Effector memory CD4-positive, alpha-beta T cell (primary cell): ENCODE measurements around the gene DEAF1.
"Not testable (repeated sequence)": the region's sequence is repeated elsewhere in the genome, so short reads cannot be mapped to it uniquely, and the experiment has no call there.

Experiments
- DNase-seq, 3 donors: peaks; one replicate each; pipeline ENCODE4 v3.0.0-alpha.2; 2020
- H3K27ac ChIP-seq: 2 replicates; pipeline ENCODE4 v1.7.0; 2013; ENCODE audit warnings: mild to moderate bottlenecking, low read length, moderate library complexity; ENCODE audit not compliant: insufficient read depth, poor library complexity, severe bottlenecking
- H3K27me3 ChIP-seq: replicated peaks from 2 replicates; pipeline ENCODE4 v1.7.0; 2013; ENCODE audit warnings: mild to moderate bottlenecking, low read length; ENCODE audit not compliant: insufficient read depth, control insufficient read depth, poor library complexity, severe bottlenecking
- H3K36me3 ChIP-seq: 2 replicates; pipeline ENCODE4 v1.7.0; 2013; ENCODE audit warnings: mild to moderate bottlenecking, low read length, moderate library complexity; ENCODE audit not compliant: control insufficient read depth, insufficient read depth
- H3K4me1 ChIP-seq: 2 replicates; pipeline ENCODE4 v1.7.0; 2013; ENCODE audit warnings: low read length, mild to moderate bottlenecking; ENCODE audit not compliant: control insufficient read depth, insufficient read depth, poor library complexity, severe bottlenecking
- H3K4me3 ChIP-seq: 2 replicates; pipeline ENCODE4 v1.7.0; 2013; ENCODE audit warnings: low read length, low read depth, mild to moderate bottlenecking; ENCODE audit not compliant: insufficient read depth, poor library complexity, severe bottlenecking
- H3K9me3 ChIP-seq: 2 replicates; pipeline ENCODE4 v1.7.0; 2013; ENCODE audit warnings: mild to moderate bottlenecking, low read length, moderate library complexity; ENCODE audit not compliant: control insufficient read depth

The DEAF1 gene

DNA sequence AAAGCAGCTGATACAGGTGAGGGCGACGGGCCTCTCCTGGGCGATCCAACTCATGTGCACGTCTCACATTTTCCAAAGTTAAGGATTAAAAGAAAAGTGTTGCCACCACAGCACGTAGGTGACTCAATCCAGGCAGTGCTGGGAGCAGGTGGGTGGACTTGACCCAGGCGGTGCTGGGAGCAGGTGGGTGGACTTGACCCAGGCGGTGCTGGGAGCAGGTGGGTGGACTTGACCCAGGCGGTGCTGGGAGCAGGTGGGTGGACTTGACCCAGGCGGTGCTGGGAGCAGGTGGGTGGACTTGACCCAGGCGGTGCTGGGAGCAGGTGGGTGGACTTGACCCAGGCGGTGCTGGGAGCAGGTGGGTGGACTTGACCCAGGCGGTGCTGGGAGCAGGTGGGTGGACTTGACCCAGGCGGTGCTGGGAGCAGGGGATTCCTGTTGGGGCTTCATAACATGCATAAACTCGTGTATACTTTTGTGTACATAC is 47.3 kb downstream of the DEAF1 start:
- not testable (repeated sequence) for H3K4me3 ChIP-seq, H3K4me1 ChIP-seq, H3K9me3 ChIP-seq, H3K27ac ChIP-seq, DNase-seq, H3K36me3 ChIP-seq, H3K27me3 ChIP-seq

DNA sequence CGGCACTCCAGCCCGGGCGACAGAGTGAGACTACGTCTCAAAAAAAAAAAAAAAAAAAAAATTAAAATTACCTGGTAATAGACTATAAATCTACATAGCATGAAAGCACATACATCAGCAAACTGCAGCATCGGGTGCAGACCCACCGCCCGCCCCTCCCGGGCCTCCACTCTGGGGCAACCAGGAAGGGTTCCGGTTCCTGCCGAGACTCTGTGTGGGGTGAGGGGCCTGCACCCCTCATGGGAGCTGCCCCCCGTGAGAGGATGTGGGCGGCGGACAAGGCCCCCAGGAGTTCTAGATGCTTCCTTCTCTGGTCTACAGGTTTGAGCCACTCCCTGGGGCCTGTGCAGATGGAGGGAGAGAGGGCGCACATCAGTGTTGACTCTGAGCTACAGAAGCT is 48.8 kb downstream of the DEAF1 start:
- no peak overlapping the region for H3K27ac ChIP-seq
- H3K9me3 ChIP-seq, result no peaks in the 10 kb centered on the region
- H3K4me1 ChIP-seq, result no peaks in the 10 kb centered on the region
- no peaks in the 10 kb centered on the region for H3K27me3 ChIP-seq
- no peak overlapping the region for H3K4me3 ChIP-seq
- no peak for DNase-seq
- peaks cover 9% of the 10 kb centered on the region for H3K36me3 ChIP-seq

DNA sequence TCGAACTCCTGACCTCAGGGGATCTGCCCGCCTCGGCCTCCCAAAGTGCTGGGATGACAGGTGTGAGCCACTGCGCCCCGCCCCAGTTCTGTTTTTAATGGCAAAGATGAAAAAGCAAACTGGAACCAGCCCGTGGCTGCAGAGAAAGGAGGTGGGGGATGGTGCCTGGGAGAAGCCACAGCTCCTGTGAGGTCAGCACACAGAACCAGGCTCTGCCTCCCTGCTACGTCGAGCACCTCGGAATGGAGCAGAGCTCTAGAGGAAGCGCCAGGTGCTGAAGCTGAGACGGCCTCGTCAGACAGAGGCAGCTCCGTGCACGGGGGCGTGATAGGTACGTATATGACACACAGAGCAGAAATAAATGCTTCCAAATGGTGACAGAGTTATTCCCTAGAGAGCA is 49.5 kb downstream of the DEAF1 start:
- H3K9me3 ChIP-seq, result no peaks in the 10 kb centered on the region
- no peak overlapping the region for H3K4me3 ChIP-seq
- H3K27ac ChIP-seq, result no peak overlapping the region
- no peak for DNase-seq
- peaks cover 3% of the 10 kb centered on the region for H3K4me1 ChIP-seq
- H3K36me3 ChIP-seq, result peaks cover 6% of the 10 kb centered on the region
- H3K27me3 ChIP-seq, result peaks cover 2% of the 10 kb centered on the region

DNA sequence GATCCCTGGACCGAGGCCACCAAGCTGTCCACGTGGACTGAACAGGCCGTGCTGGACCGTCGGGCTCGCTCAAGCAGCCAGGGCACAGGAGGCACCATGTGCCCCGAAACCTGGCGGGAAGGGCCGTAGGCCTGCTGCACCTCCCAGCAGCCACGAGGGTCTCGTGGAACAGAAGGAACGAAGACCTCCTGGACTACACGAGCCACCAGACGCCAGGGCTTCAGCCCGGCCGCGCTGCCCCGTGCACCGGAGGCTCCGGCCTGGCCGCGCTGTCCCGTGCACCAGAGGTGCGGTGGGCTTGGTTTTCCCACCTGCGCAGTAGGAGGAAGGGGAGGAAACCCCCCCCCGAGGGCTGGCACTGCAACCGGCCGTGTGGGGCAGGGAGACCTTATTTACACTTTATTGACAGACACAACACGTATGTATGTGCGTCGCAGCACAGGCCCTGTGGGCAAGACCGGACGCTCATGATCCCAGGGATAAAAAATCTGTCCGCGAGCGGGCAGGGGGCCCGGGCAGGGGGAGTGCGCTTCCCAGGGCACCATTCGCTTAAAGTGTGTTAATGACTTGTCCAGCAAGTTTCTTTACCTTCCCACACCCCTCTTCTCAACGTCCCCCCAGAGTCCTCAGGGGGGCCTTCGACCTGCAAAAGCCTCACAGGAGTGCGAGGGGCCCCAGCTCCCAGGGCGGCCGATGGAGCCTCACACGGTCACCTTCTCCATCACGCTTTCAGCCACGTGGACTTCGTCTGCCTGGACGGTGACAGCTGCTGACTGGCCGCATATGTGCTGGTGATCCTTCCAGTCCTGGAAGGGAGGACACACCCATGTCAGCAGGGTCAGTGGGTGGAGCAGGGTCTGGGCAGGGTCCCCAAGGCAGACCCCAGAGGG is 50.9 kb downstream of the DEAF1 start:
- DNase-seq, result no peak
- peaks cover 6% of the 10 kb centered on the region for H3K36me3 ChIP-seq
- H3K4me1 ChIP-seq, result peaks cover 8% of the 10 kb centered on the region
- H3K4me3 ChIP-seq, result no peak overlapping the region
- H3K27me3 ChIP-seq, result peaks cover 10% of the 10 kb centered on the region
- H3K27ac ChIP-seq, result no peak overlapping the region
- no peaks in the 10 kb centered on the region for H3K9me3 ChIP-seq

DNA sequence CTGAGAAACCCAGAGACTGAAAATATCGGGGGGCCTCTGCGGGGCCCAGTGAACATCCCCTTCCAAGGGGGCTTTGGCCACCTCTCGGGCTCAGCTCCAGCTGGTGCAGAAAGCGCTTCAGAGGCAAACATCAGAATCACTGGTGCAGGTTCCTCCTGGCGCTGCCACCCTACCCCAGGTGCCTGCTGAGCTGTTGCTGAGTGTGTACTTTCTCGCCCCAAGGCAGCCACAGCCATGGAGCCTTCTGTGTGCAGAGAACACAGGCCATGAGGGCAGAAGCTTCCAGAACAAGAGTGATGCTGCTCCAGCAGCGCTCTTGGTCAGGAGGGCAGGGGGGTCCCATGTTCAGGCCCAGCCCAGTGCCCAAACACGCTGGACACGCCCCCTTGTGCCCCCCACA is 51.7 kb downstream of the DEAF1 start:
- Histone ChIP-seq H3K36me3 (peaks cover 6% of the 10 kb centered on the region), H3K27ac (no peak overlapping the region), H3K27me3 (peaks cover 16% of the 10 kb centered on the region), H3K4me1 (peaks cover 12% of the 10 kb centered on the region), H3K9me3 (no peaks in the 10 kb centered on the region), H3K4me3 (no peak overlapping the region)
- DNase-seq, result no peak

DNA sequence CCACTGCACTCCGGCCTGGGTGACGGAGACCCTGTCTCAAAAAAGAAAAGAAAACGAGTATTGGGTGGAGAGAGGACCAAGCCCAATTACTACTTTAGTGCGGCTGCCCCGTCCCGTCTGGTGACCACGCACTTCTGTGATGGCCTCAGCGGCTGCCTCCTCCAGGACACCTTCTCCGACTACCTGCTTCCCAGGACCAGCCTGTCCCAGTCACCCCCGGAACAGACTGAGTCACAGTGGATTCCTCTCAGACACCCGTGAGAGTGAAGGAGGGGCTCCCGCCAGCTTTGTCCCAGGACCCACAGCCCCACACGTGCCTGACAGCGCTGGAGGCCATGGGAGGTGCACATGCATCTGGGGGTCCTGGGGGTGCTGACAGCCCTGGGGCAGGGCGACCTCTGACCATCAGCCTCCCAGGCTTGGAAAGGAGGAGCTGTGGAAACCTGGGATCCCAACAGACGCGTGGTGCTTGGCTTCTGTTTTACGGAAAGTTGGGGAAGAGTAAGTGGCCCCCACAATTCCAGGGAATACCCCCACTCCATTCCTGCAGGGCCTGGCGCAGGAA is 53.1 kb downstream of the DEAF1 start:
- no peak overlapping the region for H3K27ac ChIP-seq
- H3K4me3 ChIP-seq, result no peak overlapping the region
- H3K36me3 ChIP-seq, result peaks cover 6% of the 10 kb centered on the region
- peaks cover 16% of the 10 kb centered on the region for H3K4me1 ChIP-seq
- H3K27me3 ChIP-seq, result peaks cover 29% of the 10 kb centered on the region
- DNase-seq, result no peak
- no peaks in the 10 kb centered on the region for H3K9me3 ChIP-seq

DNA sequence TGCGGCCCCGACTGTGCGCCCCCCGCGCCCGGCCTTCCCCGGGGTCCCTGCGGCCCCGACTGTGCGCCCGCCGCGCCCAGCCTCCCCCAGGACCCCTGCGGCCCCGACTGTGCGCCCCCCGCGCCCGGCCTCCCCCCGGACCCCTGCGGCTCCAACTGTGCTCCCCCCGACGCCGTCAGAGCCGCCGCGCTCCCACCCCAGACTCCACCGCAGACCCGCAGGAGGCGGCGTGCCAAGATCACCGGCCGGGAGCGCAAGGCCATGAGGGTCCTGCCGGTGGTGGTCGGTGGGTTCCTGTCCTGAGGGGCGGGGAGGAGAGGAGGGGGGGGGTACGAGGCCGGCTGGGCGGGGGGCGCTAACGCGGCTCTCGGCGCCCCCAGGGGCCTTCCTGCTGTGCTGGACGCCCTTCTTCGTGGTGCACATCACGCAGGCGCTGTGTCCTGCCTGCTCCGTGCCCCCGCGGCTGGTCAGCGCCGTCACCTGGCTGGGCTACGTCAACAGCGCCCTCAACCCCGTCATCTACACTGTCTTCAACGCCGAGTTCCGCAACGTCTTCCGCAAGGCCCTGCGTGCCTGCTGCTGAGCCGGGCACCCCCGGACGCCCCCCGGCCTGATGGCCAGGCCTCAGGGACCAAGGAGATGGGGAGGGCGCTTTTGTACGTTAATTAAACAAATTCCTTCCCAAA is 54.9 kb downstream of the DEAF1 start:
- DNase-seq, result no peak
- peaks cover 35% of the 10 kb centered on the region for H3K27me3 ChIP-seq
- peaks cover 19% of the 10 kb centered on the region for H3K4me1 ChIP-seq
- peaks cover 6% of the 10 kb centered on the region for H3K36me3 ChIP-seq
- H3K9me3 ChIP-seq, result no peaks in the 10 kb centered on the region
- no peak overlapping the region for H3K4me3 ChIP-seq
- H3K27ac ChIP-seq, result no peak overlapping the region

DNA sequence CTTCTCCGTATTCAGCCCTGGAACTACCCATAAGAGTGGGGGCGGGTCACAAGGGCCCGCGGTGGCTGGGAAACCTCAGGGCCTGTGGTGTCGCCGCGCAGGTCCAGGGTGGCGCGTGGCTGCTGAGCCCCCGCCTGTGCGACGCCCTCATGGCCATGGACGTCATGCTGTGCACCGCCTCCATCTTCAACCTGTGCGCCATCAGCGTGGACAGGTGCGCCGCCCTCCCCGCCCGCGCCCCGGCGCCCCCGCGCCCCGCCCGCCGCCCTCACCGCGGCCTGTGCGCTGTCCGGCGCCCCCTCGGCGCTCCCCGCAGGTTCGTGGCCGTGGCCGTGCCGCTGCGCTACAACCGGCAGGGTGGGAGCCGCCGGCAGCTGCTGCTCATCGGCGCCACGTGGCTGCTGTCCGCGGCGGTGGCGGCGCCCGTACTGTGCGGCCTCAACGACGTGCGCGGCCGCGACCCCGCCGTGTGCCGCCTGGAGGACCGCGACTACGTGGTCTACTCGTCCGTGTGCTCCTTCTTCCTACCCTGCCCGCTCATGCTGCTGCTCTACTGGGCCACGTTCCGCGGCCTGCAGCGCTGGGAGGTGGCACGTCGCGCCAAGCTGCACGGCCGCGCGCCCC is 55.6 kb downstream of the DEAF1 start:
- DNase-seq, result no peak
- H3K27me3 ChIP-seq, result peaks cover 35% of the 10 kb centered on the region
- H3K36me3 ChIP-seq, result peaks cover 6% of the 10 kb centered on the region
- H3K4me1 ChIP-seq, result peaks cover 19% of the 10 kb centered on the region
- H3K9me3 ChIP-seq, result no peaks in the 10 kb centered on the region
- no peak overlapping the region for H3K27ac ChIP-seq
- H3K4me3 ChIP-seq, result no peak overlapping the region

DNA sequence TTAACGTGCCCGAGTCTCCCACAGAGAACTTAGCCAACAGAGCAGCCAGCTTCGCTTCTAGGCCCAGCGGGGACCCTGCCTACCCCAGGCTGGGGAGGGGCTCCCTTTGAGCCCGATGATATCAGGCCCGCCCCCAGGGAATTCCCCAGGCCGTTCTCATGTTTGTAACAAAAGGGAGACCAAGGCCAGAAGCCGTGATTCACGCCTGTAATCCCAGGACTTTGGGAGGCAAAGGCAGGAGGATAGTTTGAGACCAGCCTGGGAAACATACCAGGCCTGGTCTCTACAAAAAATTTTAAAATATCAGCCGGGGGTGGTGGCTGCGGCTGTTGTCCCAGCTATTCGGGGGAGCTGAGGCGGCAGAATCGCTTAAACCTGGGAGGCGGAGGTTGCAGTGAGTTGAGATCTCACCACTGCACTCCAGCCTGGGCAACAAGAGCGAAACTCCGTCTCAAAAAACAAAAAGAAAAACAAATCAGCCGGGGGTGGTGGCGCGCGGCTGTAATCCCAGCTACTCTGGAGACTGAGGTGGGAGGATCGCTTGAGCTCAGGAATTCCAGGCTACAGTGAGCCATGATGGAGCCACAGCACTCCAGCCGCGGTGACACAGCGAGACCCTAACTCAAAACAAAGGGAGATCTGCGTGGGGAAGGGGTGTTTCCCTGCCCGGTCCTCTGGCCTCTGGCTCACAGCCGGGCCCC is 56.2 kb downstream of the DEAF1 start:
- Histone ChIP-seq H3K27me3 (peaks cover 35% of the 10 kb centered on the region), H3K4me3 (no peak overlapping the region), H3K27ac (no peak overlapping the region), H3K9me3 (no peaks in the 10 kb centered on the region), H3K4me1 (peaks cover 19% of the 10 kb centered on the region), H3K36me3 (peaks cover 3% of the 10 kb centered on the region)
- DNase-seq, result no peak
